ENCODE measurements around the gene P2RY11. TPM values are rescaled to one million over a fixed set of nuclear protein-coding genes. Genes with fewer than 3 reads are reported as not detected.

The P2RY11 gene, protein sequence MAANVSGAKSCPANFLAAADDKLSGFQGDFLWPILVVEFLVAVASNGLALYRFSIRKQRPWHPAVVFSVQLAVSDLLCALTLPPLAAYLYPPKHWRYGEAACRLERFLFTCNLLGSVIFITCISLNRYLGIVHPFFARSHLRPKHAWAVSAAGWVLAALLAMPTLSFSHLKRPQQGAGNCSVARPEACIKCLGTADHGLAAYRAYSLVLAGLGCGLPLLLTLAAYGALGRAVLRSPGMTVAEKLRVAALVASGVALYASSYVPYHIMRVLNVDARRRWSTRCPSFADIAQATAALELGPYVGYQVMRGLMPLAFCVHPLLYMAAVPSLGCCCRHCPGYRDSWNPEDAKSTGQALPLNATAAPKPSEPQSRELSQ
- total RNA-seq (2014; rRNA removed): 2.8 and 3.5 TPM in 2 replicates
- polyA plus RNA-seq (2012): 6.0 TPM

DNA sequence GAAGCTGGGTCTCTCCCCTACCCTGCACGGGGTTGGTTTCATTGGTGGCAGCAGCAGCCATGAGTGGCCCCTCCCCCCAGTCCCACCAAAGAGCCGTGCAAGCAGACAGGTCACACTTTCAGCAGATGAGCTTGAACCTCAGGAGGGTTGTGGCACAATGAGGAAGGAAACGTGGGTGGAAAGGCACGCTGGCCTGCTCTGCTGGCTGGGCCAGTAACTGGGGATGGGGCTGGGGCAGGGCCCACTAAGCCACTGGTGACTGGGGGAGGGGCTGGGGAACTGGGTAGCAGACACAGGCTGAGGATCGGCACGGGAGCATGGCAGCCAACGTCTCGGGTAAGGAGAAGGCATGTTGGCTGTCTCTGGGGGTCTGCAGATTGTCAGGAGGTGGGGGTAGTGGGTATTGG lies at the start of gene P2RY11:
P2RY11 (plus strand) TSS at position 289 of the 407 bp plus-strand sequence; CDS start at position 318, 29 bp downstream.
- DNase-seq (ENCODE audit: low read depth): no peak

DNA sequence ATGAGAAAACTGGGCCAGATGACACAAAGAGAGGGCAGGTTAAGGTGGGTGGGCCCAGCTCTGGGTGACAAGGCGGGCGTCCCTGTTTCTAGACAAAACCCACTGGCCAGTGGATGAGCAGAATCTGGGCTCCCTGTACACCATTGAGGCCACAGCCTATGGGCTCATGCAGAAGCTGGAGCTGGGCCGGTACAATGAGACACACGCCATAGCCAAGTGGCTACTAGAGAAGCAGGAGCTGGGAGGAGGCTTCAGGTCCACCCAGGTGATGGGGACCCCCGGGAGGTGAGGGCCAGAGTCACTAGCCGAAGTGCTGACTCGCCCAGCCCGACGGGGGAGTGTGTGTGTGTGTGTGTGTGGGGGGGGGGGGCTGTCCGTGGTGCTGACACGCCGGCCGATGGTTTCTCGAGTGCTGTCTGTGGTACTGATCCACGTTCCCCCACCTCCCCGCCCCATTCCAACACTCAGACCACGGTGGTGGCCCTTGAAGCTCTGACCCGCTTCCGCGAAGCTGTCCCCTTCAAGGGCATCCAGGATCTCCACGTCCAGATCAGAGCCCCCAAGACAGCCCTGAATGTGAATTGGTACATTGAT lies 49.7 kb upstream of the P2RY11 start:
- no peak for DNase-seq (ENCODE audit: low read depth)

DNA sequence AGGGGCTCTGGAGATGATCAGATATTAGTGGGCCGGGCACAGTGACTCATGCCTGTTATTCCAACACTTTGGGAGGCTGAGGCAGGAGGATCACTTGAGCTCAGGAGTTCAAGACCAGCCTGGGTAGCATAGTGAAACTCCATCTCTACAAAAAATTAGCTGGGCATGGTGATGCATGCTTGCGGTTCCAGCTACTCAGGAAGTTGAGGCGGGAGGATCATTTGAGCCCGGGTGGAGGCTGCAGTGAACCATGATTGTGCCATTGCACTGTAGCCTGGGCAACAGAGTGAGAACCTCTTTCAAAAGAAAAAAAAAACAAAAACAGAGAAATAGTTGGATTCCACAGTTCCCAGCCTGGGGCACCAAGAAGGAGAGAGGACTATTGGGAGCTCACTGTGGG lies 43.3 kb upstream of the P2RY11 start:
- DNase-seq (ENCODE audit: low read depth): no peak

DNA sequence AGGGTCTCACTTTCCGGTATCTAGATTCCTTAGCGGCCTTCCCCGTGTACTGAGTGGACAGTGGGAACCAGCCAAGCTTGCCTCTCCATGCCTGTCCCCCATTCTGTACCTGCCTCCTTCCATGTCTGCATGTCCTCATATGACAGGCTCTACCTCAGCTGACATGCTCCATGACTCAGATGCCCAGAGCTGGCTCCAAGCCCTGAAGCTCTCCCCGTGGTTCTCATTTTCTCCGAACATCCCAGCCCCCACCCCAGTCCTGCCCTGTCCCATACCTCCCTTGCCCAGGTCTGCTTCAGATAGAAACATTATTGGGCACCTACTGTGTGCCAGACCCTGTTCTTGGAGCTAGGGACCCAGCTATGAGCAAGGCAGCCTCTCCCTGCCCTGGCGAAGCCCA lies 42.4 kb upstream of the P2RY11 start:
- no peak for DNase-seq (ENCODE audit: low read depth)

DNA sequence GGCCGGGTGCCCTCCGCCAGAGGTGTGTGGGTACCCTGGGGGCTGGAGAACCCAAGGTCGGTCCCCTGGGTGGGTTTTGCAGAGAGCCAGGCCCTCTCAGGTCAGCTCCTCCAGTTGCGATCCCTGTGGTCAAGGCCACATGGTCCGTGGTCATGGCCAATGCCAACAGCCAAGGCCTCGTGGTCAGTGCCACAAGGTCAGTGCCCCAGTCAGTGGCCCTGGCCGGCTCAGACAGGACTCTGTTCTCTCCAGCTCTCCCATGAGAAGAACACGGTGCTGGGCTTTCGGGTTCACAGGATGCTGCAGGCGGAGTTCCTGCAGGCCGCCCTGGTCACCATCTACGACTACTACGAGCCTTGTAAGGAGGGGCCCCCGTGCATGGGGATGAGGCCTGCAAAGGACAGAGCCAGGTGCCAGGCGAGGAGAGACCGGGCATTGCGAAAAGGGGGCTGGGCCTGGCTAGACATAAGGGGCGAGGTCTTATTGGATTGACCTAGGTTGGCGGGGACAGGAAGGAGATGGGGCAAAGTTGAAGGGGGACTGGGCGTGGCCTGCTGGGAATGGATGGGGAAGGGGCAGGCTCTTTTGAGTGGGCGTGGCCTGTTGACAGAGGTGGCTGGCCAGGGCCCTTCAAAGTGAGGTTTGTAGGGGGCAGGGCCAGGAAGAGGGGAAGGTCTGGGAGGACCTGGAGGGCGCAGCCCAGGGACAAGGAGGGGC lies 40.6 kb upstream of the P2RY11 start:
- DNase-seq (ENCODE audit: low read depth): no peak

DNA sequence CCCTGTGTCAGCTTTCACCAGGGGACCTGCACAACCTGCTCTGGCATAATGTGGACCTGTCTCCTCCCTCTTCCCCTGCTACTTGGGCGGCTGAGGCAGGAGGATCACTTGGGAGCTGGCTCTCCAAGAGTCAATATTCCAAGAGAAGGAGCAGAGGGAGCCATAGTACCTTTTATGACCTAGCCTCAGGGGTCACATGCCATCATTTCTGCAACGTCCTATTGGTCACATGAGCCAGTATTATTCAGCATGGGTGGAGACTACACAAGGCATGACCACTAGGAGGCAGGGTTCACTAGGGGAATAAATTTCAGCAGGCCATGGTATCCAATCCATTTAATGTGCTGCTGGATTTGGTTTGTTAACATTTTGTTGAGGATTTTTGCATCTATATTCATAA lies 37.3 kb upstream of the P2RY11 start:
- peak; percentile 34 for DNase-seq (ENCODE audit: low read depth)

DNA sequence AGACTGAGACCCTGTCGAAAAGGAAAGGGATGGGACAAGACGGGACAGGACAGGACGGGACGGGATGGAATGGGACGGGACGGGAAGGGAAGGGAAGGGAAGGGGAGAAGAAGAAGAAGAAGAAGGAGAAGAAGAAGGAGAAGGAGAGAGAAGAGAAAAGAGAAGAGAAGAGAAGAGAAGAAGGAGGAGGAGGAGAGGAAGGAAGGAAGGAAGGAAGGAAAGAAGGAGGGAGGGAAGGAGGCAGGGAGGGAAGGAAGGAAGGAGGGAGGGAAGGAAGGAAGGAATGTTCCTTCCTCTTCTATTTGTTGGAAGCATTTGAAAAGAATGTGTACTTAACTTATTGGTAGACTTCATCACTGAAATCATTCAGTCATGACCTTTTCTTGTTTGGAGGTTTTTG lies 35.0 kb upstream of the P2RY11 start:
- DNase-seq (ENCODE audit: low read depth): no peak

DNA sequence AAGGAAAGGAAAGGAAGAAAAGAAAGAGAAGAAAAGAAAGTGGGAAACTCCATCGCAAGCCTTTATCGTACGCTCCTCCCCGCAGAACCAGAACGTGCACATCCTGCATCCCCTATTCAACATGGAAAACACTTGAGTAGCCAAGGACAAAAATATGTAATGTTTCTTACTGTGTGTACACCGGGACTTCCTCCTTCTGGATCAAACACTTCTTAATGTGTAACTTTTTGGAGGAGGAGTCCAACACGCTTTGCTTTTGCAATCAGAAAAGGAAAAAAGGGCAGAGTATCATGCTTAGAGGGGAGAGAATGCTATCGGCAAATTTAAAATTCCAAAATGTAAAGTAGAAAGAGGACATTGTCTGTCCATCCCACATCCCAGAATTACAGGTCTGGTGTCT lies 33.2 kb upstream of the P2RY11 start:
- no peak for DNase-seq (ENCODE audit: low read depth)

DNA sequence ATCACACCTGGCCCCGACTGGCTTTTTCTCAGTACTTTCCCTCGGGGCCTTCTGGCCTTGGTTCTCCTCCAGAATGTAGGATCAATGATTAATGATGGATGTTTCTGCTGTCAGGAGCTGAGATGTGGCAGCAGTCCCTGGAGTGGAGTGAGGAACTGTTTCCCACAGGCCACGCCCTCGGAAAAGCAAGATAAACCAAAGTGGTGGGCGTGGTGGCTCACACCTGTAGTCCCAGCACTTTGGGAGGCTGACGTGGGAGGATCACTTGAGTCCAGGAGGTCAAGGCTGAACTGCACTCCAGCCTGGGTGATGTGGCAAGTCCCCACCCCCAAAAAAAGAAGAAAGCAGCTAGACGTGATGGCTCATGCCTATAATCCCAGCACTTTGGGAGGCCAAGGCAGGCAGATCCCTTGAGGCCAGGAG lies 32.5 kb upstream of the P2RY11 start:
- DNase-seq (ENCODE audit: low read depth): no peak

DNA sequence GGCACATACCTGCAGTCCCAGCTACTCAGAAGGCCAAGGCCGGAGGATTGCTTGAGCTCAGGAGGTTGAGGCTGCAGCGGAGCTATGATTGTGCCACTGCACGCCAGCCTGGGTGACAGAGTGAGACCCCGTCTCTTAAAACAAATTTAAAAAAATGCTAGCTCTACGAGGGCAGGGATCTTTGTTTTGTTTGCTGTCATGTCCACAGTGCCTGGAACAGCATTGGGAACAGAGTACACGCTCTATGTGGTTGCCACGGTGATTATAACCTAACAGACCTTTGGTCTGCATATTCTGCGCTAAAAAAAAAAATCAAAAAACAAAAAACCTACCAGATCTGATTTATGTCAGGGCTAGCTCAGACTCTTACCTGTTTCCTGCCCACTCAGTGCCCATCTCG lies 27.6 kb upstream of the P2RY11 start:
- DNase-seq (ENCODE audit: low read depth): no peak

DNA sequence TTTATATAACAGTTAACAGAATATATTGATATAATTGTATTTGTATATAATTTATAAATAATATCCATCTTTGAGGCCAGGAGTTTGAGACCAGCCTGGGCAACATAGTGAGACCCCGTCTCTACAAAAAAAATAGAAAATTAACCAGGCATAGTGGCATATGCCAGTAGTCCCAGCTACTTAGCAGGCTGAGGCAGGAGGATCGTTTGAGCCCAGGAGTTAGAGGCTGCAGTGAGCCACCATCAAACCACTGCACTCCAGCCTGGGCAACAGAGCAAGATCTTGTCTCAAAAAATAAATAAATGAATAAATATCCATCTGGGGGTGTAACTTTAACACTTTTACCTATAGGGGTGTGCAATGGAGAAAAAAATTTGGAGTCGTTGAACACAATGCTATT lies 26.7 kb upstream of the P2RY11 start:
- DNase-seq (ENCODE audit: low read depth): no peak

DNA sequence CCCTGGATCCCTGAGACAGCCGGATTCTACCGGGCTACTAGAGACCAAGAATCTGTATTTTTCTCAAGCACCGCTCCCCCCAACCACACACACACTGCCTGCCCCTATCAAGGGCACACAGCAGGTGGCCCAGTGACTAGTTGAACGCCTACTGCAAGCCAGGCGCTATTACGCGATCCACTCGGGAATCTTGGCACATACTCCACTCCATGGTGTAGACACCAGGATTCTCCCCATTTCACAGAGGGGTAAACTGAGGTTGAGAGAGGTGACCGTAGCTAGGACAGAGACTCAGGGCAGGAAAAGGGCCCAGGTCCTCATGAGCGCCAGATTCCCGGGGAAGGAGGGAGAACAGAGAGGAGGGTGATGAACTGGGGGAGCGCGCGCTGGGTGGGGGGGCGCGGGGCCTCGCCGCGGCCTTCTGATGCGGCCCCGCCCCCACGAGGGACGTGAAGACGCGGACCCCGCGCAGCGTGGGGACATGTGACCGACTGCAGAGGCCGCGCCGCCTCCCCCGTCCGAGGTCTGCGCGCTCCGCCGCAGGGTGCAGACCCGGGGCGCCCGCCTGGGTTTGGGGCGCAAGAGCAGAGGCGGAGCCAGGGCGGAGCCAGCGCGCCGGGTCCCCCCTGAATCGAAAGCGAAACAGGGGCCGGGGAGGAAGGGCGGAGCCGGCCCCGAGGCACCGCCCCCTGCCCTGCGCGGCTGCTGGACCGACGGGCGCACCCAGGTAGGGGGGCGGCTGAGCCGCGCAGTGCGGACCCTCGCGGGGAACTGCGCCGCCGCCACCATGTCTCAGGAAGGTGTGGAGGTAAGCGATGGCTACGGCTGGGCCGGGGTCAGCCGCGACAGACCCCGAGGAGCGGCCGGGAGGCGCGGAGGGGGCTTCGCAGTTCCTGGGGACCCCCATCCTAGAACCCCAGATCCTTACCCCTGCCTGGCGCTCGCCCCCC lies 25.6 kb upstream of the P2RY11 start, which contains the start of gene SHFL:
SHFL (plus strand) TSS at position 677 of the 950 bp plus-strand sequence; CDS start at position 788, 111 bp downstream.
- DNase-seq (ENCODE audit: low read depth): peak; percentile 60

DNA sequence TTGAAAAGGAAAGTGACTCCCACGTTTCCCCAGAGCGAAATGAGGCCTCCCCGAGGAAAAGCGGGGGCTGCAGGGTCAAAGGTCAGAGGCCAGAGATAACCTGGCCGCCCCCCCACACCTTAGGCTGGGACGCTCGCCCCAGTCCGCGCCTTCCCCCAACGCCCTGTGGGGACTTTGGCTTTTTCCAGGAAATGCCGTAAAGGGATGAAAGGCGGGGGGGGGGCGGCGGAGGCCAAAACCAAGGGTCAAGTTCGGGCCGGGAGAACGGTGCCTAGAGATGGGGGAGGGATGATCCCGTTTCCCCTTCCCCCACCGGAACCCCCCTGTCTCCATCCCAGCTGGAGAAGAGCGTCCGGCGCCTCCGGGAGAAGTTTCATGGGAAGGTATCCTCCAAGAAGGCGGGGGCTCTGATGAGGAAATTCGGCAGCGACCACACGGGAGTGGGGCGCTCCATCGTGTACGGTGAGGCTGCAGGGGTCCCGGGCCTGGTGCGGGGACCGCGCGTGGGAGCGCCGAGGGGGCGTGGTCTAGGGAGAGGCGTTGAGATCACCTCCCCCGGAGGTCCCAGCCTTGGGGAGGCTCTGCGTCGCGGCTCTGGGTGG lies 24.8 kb upstream of the P2RY11 start:
- no peak for DNase-seq (ENCODE audit: low read depth)

DNA sequence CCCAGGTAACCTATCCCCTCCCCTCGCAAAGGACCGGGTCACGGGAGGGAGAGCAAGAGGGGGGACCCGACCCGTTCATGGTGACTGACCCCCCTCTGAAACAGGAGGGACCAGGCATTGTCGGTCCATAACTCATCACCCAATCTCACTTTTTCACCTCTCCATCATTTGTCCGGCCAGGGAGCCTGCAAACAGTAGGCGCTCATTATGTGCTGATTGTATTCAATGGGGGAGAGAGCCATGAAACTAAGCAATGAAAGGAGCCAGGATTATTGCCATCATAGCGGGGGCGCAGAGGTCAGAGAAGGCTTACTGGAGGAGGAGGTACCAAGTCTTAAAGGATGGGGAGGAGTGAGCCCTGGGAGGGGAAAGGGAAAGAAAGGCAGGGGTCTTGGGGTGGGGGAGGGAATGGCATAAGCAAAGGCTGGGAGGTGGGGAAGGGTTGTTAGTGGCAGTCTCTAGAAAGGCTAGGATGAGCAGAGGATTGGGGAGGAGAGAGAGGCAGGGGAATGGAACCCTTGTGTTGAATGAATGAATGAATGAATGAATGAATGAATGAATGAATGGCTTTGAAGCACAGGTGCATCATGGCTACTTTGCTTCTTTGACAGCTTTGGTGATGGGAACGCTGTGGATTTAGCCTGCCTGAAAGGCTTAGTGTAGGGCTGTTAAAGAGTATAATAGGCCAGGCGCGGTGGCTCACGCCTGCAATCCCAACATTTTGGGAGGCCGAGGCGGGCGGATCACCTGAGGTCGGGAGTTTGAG lies 24.0 kb upstream of the P2RY11 start:
- no peak for DNase-seq (ENCODE audit: low read depth)

DNA sequence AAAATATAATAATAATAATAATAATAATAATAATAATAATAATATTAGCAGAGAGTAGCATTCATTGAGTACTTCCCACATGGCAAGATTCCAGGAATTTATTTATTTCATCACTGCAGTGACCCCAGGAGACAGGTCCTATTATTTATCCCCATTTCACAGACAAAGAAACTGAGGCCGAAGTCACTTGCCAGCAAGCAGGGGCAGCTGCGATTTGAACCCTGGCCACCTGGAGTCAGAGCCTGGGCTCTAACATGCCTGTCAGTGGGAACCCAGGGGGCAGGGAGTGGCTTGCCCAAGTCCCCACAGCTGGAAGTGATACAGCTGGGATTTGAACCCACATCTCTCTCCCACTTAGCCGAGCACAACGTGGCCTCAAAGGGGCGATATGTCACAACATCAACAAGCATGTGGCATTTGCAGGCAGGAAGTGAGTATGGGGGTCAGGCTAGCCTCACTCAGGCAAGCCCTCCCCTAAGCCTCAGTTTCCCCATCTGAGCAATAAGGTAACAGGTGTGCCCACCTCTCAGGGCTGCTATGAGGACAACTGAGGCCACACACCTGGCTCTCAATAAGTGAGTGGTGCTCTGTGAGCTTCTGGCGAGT lies 22.4 kb upstream of the P2RY11 start:
- no peak for DNase-seq (ENCODE audit: low read depth)

DNA sequence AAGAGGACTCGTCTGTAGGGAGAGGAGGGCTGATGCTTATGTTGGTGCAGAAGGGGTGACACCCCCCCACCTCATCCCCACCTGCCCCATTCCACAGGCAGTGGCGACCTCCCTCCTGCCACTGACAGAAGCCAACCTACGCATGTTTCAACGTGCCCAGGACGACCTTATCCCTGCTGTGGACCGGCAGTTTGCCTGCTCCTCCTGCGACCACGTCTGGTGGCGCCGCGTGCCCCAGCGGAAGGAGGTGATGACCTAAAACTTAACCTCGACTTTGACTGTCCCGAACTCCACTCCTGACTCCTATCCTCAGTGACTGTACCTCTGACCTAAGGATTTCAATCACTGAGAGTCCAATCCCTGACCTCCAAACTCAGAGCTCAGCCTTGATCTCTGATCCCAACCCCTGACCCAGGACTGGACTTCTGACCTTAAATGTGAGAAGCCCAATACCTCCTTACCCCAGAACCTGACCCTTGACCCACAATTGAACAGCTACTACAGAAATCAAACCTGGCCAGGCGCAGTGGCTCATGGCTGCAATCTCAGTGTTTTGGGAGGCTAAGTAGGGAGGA lies 21.6 kb upstream of the P2RY11 start:
- no peak for DNase-seq (ENCODE audit: low read depth)

DNA sequence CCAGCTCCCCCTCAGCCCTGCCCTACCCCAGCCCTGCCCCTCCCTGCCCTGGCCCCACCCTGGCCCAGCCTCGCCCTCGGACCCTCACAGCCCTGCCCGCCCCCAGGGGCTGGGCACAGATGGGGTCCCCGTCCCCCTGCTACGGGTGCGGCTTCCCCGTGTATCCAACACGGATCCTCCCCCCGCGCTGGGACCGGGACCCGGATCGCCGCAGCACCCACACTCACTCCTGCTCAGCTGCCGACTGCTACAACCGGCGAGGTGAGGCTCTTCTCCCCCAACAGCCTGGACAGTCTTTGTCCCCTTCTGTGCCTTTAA lies 20.2 kb upstream of the P2RY11 start:
- no peak for DNase-seq (ENCODE audit: low read depth)

DNA sequence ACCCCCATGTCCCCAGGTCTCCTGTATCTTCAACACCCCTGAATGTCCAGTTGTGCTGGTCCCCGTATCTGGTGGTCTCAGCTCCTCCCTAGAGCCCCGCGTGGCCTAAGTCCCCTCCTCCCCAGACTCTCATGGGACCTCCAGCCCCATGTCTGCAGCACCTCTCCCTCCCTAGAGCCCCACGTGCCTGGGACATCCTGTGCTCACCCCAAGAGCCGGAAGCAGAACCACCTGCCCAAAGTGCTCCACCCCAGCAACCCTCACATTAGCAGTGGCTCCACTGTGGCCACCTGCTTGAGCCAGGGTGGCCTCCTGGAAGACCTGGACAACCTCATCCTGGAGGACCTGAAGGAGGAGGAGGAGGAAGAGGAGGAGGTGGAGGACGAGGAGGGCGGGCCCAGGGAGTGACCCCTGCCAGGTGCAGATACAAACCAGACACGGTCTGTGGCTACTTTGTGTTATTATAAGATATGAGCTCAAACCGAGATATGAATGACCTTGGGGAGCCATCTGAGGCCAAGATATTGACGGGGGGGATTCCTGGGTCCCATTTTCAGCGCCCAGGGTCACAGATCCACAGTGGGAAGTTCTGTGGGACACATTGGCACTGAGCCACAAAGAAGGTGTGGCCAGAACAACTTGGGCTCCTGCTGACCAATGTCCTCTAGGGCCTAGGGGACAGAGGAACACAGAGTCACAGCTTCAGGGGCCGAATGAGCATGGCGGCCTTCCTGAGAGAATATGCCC lies 19.4 kb upstream of the P2RY11 start:
- DNase-seq (ENCODE audit: low read depth): no peak

Measured in LHCN-M2 (cell line).